GM12873 (cell line): ENCODE results near the gene QKI.

Source experiments
- TF ChIP-seq, protein P1 (sequence below): IDR thresholded peaks from 2 replicates; pipeline ENCODE4 v1.5.1; 2012; ENCODE audit warnings: low read depth, mild to moderate bottlenecking, moderate library complexity, low read length, control low read depth; ENCODE audit not compliant: insufficient read depth; ENCODE audit errors: missing control alignments

QKI gene

DNA sequence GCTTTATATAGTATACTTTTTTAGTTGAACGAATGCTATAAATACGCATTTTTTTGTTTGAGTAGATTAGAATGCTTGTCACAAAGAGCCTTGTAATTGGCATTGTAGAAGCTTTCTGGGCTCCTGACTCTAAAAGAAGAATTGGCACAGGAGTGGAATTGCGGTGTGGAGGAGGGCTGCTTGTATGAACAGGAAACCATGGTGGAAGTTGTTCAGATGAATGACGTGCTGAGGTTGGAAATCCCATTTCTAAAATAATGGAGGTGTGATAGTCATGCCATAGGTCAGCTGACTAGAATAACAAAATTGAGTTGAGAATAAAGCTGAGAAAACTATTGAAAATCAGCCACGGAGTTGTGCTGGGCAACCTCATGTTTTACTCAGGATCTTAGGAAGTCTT is 174.9 kb downstream of the QKI start:
- TF ChIP-seq, protein P1, sequence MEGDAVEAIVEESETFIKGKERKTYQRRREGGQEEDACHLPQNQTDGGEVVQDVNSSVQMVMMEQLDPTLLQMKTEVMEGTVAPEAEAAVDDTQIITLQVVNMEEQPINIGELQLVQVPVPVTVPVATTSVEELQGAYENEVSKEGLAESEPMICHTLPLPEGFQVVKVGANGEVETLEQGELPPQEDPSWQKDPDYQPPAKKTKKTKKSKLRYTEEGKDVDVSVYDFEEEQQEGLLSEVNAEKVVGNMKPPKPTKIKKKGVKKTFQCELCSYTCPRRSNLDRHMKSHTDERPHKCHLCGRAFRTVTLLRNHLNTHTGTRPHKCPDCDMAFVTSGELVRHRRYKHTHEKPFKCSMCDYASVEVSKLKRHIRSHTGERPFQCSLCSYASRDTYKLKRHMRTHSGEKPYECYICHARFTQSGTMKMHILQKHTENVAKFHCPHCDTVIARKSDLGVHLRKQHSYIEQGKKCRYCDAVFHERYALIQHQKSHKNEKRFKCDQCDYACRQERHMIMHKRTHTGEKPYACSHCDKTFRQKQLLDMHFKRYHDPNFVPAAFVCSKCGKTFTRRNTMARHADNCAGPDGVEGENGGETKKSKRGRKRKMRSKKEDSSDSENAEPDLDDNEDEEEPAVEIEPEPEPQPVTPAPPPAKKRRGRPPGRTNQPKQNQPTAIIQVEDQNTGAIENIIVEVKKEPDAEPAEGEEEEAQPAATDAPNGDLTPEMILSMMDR, result no peak

DNA sequence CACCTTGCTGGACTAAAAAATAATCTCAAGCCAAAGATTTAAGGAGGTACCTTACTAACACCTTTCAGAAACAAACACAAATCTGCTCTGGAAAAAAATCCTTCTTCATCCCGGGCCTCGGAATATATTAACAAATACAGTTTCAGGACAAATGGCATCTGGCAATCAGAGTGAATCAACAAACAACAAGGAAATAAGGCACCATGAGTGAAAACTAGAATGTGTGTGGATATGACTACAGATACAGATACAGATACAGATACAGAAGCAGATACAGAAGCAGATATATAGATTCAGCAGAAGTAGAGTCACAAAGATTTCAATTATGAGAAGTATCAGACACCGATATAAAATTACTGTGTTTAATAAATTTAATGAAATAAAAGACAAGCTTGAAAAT is 178.4 kb downstream of the QKI start:
- TF ChIP-seq, protein P1, result no peak

DNA sequence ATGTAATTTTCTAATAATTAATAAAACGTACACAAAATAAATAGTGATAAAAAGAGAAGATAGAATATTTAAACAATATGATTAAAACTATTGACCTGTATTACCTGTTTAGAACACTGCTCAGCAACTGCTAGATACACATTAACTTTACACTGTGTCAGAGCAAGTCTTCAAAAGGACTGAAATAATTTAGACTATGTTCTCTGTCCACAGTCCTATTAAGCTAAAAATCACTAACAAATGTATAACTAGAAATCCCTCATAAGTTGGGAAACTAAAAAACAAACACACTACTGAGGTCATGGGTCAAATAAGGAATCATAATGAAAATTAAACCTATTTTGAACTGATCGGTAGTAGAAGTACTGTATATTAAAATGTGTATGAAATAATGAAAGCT is 181.7 kb downstream of the QKI start:
- TF ChIP-seq, protein P1, result no peak

DNA sequence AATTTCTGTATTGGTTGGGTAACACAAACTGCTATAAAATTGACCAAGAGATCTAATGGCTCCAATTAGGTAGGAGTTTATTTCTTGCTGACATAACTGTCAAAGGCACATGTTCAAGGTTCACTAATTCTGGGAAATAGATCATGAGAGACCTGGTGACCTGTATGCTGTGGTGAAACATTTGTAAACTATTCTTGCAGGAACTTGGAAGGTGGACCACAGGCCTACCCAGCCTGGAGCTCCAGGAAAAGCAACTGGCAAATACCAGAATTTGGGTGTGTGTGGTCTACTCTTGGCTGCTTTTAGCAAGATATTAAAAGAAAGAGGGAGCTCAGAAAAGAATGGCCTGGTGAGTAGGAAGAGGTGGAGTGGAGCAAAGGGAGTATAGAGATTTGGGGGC is 184.6 kb downstream of the QKI start:
- TF ChIP-seq, protein P1, result no peak

DNA sequence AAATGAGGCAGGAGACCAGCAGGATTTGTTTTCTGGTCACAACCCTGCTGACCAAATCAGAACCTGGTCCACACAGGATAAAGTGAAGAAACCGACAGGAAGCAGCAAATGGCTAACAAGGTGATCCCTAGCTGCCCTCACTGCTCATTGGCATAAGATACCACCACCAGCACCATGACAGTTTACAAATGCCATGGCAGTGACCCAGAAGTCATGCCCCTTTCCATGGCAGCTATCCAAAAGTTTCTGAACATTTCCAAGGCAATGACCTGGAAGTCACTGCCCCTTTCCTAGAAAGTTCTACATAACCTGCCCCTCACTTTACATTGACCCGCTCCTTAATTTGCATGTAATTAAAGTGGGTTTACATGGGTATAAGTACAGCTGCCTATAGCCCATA is 185.2 kb downstream of the QKI start:
- TF ChIP-seq, protein P1, result no peak

DNA sequence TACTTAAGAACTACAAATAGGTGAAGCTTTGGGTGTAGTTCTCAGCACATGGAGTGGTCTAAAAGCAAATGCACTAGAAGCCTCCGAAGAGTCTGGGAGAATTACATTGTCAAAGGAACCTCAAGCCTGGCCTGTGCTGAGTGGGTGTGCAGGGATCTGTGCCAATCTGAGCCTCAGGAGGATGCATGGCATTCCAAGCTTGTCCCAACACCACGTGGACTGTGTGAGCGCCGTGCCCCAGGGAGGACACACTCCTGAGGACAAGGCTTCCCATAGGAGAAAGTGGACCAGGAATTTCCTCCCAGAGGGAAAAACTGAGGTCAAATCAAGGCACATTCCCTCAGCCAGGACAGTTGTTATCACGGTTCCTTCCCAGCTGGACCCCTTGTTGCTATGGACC is 185.8 kb downstream of the QKI start:
- TF ChIP-seq, protein P1, result no peak

DNA sequence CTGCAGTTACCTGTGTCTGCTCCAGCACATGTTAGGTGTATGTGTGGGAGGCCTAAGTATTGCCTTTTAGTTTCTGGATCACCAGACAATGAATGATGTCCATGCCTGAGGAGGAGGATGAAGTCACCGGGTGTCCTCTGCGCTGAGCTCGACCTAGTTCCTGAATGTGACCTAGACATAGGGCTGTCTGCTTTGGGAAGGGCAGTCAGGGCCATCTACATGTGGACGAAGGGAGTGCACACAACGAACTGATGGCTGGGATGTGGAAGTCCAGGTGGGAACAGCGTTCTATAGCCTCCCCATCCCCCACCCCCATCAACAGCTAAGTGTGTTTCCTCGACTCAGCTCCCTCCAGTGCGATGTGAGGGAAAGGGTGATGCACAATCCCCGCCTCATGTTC is 186.3 kb downstream of the QKI start:
- TF ChIP-seq, protein P1, result no peak
